ENCODE measurements around the gene EXOSC7.

DNA sequence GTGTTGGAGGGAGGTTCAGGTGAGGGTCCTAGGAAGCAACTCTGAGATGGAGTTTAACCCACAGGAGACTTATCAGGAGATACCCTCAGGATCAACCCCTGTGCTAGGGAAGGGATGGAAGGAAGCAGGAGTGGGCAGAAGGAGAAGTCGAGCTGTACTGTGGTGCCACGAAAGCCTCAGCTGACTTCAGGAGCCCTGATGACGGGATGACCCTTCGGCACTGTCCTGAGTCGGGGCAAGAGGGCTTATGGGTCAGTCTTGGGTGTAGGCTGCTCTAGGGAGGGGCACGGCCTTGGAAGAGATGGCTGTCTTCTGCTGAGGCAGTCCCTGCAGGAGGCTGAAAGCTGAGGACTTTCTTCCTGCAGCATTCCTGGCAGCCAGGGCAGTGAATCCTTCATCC is 57.7 kb downstream of the EXOSC7 start:
- no peak for TF ChIP-seq EZH2phosphoT487 (conservative IDR thresholded peaks at IDR 0.05; ENCODE audit: low read length)
- TF ChIP-seq, protein P1, sequence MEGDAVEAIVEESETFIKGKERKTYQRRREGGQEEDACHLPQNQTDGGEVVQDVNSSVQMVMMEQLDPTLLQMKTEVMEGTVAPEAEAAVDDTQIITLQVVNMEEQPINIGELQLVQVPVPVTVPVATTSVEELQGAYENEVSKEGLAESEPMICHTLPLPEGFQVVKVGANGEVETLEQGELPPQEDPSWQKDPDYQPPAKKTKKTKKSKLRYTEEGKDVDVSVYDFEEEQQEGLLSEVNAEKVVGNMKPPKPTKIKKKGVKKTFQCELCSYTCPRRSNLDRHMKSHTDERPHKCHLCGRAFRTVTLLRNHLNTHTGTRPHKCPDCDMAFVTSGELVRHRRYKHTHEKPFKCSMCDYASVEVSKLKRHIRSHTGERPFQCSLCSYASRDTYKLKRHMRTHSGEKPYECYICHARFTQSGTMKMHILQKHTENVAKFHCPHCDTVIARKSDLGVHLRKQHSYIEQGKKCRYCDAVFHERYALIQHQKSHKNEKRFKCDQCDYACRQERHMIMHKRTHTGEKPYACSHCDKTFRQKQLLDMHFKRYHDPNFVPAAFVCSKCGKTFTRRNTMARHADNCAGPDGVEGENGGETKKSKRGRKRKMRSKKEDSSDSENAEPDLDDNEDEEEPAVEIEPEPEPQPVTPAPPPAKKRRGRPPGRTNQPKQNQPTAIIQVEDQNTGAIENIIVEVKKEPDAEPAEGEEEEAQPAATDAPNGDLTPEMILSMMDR (IDR thresholded peaks at IDR 0.05; ENCODE audit: insufficient read depth, low read length, poor library complexity, severe bottlenecking) = no peak

Measured in SU-DHL-6 (cell line).